GM12801 (cell line): ENCODE results near the gene ADPRH.

Experiments
- CTCF ChIP-seq: IDR thresholded peaks from one replicate; pipeline ENCODE4 v1.5.1; 2011; ENCODE audit warnings: control low read depth; ENCODE audit not compliant: insufficient read length; ENCODE audit errors: extremely low read depth

ADPRH gene

GRCh38 chr3:119590706-119591105 is 11.4 kb downstream of the ADPRH start:
- TF ChIP-seq CTCF = no peak

- TF ChIP-seq CTCF = no peak
Measured at GRCh38 chr3:119592861-119593260, 13.6 kb downstream of the ADPRH start.

GRCh38 chr3:119594066-119594465 is 14.8 kb downstream of the ADPRH start:
- TF ChIP-seq CTCF = no peak

GRCh38 chr3:119595639-119596334 is 16.5 kb downstream of the ADPRH start:
- TF ChIP-seq CTCF = no peak

GRCh38 chr3:119596398-119596797 is 17.1 kb downstream of the ADPRH start:
- no peak for TF ChIP-seq CTCF

GRCh38 chr3:119597548-119598288 is 18.4 kb downstream of the ADPRH start, which contains the start of gene PLA1A:
TSS of gene PLA1A (plus strand) at chr3:119597885. CDS start at chr3:119597914, 29 bp downstream.
- TF ChIP-seq CTCF = no peak

GRCh38 chr3:119598410-119599098 is 19.3 kb downstream of the ADPRH start:
- no peak for TF ChIP-seq CTCF
